Panc1 (cell line): ENCODE results near the gene FTO. TPM values are rescaled to one million over a fixed set of nuclear protein-coding genes. Genes with fewer than 3 reads are reported as not detected.

Experiments used
- ATAC-seq: fragments of 200-7000 bp; cut with Tn5 transposase; 2 replicates; pipeline ENCODE4 v1.9.1; 2020; ENCODE audit warnings: mild to moderate bottlenecking, moderate library complexity
- BruUV-seq: library from RNA; stranded (reverse); fragments of 400-500 nt; replicated peaks from 2 replicates; lab custom pipeline; 2021; lab: Mats Ljungman, UMichigan
- CTCF ChIA-PET: fragments of 300-600 bp; sonication (Branson Sonifier 250); formaldehyde crosslinking; loops from one replicate; lab custom pipeline; 2022; ENCODE audit warnings: antibody characterized with exemption; lab: Charles Lee
- POLR2A ChIA-PET: fragments of 300-600 bp; sonication (Branson Sonifier 250); formaldehyde crosslinking; loops from one replicate; lab custom pipeline; 2022; ENCODE audit warnings: antibody characterized with exemption; lab: Charles Lee
- DNase-seq: peaks from one replicate; pipeline ENCODE4 v3.0.0-alpha.2; 2010; ENCODE audit warnings: low read depth, low spot score
- H3K27ac ChIP-seq: 2 replicates; pipeline ENCODE4 v1.5.1; 2011; ENCODE audit warnings: mild to moderate bottlenecking, low read length, inconsistent platforms
- H3K27me3 ChIP-seq: fragments of 200-500 bp; sonication (Bioruptor generic); 2 replicates; pipeline ENCODE4 v1.6.0; 2014; ENCODE audit warnings: low read length, inconsistent platforms; ENCODE audit not compliant: control insufficient read depth, insufficient read depth
- H3K36me3 ChIP-seq: fragments of 200-500 bp; sonication (Bioruptor generic); 2 replicates; pipeline ENCODE4 v1.5.1; 2014; ENCODE audit warnings: inconsistent platforms, mild to moderate bottlenecking, low read length, moderate library complexity; ENCODE audit not compliant: control insufficient read depth, insufficient read depth
- H3K4me1 ChIP-seq: 2 replicates; pipeline ENCODE4 v1.5.1; 2011; ENCODE audit warnings: inconsistent platforms, mild to moderate bottlenecking, low read length, moderate library complexity; ENCODE audit not compliant: control insufficient read depth, insufficient read depth
- H3K4me3 ChIP-seq, 2 experiments: 2 replicates each; pipeline ENCODE4 v1.5.1; 2011 to 2012; ENCODE audit warnings: low read depth in 2 of 2, low read length in 2 of 2, mild to moderate bottlenecking in 2 of 2, inconsistent platforms in 1 of 2, moderate library complexity in 1 of 2
- H3K9me3 ChIP-seq: fragments of 200-500 bp; sonication (Bioruptor generic); 2 replicates; pipeline ENCODE4 v1.5.1; 2014; ENCODE audit warnings: low read depth, mild to moderate bottlenecking, inconsistent platforms, low read length, moderate library complexity; ENCODE audit not compliant: control insufficient read depth, insufficient read depth
- POLR2AphosphoS5 ChIP-seq: IDR thresholded peaks from 2 replicates; pipeline ENCODE4 v1.6.1; 2012; ENCODE audit warnings: mild to moderate bottlenecking, low read depth, low read length, moderate library complexity
- SIN3A ChIP-seq: IDR thresholded peaks from 2 replicates; pipeline ENCODE4 v1.6.1; 2012; ENCODE audit warnings: low read depth, mild to moderate bottlenecking, low read length, moderate library complexity, borderline replicate concordance; ENCODE audit not compliant: insufficient read depth
- TCF7L2 ChIP-seq: IDR thresholded peaks from 2 replicates; pipeline ENCODE4 v1.6.1; 2011; ENCODE audit warnings: mild to moderate bottlenecking, low read depth, low read length, inconsistent platforms
- in situ Hi-C: cut with HindIII; loops from 2 replicates; pipeline ENCODE4 v1.10.0; 2016; ENCODE audit warnings: low sequenced_read_pairs, low pct_unique_long_range_greater_than_20kb
- intact Hi-C: fragments of 100-400 bp; cut with micrococcal nuclease; formaldehyde crosslinking; loops from one replicate; pipeline ENCODE4 v1.10.0; 2022; ENCODE audit not compliant: unreplicated experiment
- total RNA-seq: library from RNA; stranded (reverse); gene quantifications from one replicate; pipeline ENCODE4 v1.2.1, GENCODE V29; 2021; ENCODE audit not compliant: unreplicated experiment
- TF ChIP-seq, protein P1 (sequence below), 2 experiments: IDR thresholded peaks; 2 replicates each; pipeline ENCODE4 v1.6.1; 2011 to 2012; ENCODE audit warnings: low read depth in 2 of 2, control low read depth in 1 of 2, low read length in 1 of 2, mild to moderate bottlenecking in 1 of 2, moderate library complexity in 1 of 2; ENCODE audit not compliant: insufficient read depth in 1 of 2
- TF ChIP-seq, protein P2 (sequence below): fragments of 450-650 bp; IDR thresholded peaks from 2 replicates; pipeline ENCODE4 v1.5.1; 2017; ENCODE audit warnings: mild to moderate bottlenecking

FTO gene
- total RNA-seq, 1 experiment from 2014 or later, result 38.2 TPM

DNA sequence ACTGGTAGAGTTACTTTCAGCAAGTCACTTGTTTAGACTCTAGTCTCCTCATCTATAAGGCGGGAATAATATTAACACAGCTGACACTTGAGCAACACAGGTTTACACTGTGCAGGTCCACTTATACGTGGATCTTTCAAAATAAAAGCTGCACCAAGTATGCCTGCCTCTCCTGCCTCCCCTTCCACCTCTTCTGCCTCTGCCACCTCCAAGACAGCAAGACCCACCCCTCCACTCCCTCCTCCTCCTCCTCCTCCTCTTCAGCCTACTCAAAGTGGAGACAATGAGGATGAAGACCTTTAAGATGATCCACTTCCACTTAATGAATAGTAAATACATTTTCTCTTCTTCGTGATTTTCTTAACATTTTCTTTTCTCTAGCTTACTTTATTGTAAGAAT, 285.6 kb downstream of the FTO start:
- no TSS peak for BruUV-seq
- Histone ChIP-seq H3K27me3 (no peaks in the 10 kb centered on the region), H3K9me3 (no peaks in the 10 kb centered on the region), H3K36me3 (no peaks in the 10 kb centered on the region), H3K4me3 (no peak overlapping the region), H3K27ac (no peak overlapping the region), H3K4me1 (no peaks in the 10 kb centered on the region)
- DNase-seq (no peak), ATAC-seq (no peak)
- ChIA-PET CTCF (no interaction called here), POLR2A (no interaction called here)
- TF ChIP-seq TCF7L2 (no peak), POLR2AphosphoS5 (no peak), SIN3A (no peak)
- TF ChIP-seq, protein P1, sequence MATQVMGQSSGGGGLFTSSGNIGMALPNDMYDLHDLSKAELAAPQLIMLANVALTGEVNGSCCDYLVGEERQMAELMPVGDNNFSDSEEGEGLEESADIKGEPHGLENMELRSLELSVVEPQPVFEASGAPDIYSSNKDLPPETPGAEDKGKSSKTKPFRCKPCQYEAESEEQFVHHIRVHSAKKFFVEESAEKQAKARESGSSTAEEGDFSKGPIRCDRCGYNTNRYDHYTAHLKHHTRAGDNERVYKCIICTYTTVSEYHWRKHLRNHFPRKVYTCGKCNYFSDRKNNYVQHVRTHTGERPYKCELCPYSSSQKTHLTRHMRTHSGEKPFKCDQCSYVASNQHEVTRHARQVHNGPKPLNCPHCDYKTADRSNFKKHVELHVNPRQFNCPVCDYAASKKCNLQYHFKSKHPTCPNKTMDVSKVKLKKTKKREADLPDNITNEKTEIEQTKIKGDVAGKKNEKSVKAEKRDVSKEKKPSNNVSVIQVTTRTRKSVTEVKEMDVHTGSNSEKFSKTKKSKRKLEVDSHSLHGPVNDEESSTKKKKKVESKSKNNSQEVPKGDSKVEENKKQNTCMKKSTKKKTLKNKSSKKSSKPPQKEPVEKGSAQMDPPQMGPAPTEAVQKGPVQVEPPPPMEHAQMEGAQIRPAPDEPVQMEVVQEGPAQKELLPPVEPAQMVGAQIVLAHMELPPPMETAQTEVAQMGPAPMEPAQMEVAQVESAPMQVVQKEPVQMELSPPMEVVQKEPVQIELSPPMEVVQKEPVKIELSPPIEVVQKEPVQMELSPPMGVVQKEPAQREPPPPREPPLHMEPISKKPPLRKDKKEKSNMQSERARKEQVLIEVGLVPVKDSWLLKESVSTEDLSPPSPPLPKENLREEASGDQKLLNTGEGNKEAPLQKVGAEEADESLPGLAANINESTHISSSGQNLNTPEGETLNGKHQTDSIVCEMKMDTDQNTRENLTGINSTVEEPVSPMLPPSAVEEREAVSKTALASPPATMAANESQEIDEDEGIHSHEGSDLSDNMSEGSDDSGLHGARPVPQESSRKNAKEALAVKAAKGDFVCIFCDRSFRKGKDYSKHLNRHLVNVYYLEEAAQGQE (IDR thresholded peaks at IDR 0.05; ENCODE audit: insufficient read depth in 1 of 2, low read depth in 2 of 2, low read length in 1 of 2), result no peak
- TF ChIP-seq, protein P2, sequence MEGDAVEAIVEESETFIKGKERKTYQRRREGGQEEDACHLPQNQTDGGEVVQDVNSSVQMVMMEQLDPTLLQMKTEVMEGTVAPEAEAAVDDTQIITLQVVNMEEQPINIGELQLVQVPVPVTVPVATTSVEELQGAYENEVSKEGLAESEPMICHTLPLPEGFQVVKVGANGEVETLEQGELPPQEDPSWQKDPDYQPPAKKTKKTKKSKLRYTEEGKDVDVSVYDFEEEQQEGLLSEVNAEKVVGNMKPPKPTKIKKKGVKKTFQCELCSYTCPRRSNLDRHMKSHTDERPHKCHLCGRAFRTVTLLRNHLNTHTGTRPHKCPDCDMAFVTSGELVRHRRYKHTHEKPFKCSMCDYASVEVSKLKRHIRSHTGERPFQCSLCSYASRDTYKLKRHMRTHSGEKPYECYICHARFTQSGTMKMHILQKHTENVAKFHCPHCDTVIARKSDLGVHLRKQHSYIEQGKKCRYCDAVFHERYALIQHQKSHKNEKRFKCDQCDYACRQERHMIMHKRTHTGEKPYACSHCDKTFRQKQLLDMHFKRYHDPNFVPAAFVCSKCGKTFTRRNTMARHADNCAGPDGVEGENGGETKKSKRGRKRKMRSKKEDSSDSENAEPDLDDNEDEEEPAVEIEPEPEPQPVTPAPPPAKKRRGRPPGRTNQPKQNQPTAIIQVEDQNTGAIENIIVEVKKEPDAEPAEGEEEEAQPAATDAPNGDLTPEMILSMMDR, result no peak
- intact Hi-C loops (no loop called here), in situ Hi-C loops (no loop called here)

DNA sequence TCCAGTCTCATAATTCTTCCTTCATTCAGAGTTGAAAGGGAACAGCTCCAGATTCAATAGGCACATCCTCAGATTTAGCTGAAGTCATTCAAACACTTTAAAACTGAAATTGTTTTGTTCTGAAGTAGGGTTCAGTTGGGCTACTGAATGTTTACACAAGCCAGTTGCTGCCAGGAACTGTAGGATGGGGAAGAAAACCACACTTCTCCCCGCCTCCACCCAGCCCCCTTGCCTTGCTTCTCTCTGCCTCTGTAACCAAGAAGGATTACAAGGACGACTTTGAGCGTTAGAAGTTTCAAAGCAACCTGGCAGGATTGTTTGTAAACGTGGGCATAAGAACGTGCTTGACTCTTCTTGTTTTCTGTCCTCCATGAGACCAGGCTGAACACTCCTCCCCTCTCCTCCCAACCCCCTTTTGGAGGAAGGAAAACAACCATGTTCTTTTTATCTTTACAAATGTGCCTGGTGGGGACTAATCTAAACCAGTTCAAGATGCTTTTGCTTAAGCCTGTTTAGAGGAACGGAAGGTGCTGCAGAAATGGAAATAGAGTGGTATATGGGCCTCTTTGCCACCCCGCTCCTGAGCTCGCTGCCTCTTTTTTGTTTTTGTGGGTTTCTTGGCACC, 287.9 kb downstream of the FTO start:
- no peaks in the 10 kb centered on the region for H3K4me1 ChIP-seq
- DNase-seq, result no peak
- H3K27ac ChIP-seq, result no peak overlapping the region
- CTCF ChIA-PET, result no interaction called here
- H3K4me3 ChIP-seq, result no peak overlapping the region
- intact Hi-C loops (no loop called here), in situ Hi-C loops (no loop called here)
- POLR2A ChIA-PET, result no interaction called here
- ATAC-seq, result no peak
- H3K36me3 ChIP-seq, result no peaks in the 10 kb centered on the region
- no peak for TF ChIP-seq SIN3A
- no peak for TF ChIP-seq TCF7L2
- H3K9me3 ChIP-seq, result no peaks in the 10 kb centered on the region
- H3K27me3 ChIP-seq, result no peaks in the 10 kb centered on the region
- BruUV-seq, result no TSS peak

DNA sequence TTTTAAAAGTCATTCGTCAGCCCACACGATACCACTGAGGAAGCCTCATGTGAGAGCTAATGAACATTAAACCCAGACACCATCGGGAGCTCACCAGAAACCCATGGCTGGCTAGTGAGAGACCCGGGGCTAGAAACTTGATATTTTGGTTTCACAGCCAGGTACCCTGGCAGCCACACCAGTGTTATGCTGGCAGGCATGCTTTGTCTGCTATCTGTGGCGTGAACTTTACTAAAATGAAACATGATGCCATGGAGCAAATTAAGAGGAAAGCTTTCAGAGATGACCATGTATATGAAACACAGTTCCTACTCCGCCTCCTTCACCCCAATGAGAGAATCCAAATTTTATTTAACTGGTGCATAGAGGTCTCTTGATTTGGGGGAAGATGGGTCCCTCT, 291.4 kb downstream of the FTO start:
- DNase-seq, result no peak
- H3K4me1 ChIP-seq, result no peaks in the 10 kb centered on the region
- no TSS peak for BruUV-seq
- ATAC-seq, result no peak
- H3K27ac ChIP-seq, result no peak overlapping the region
- H3K4me3 ChIP-seq, result no peak overlapping the region
- TF ChIP-seq TCF7L2, result no peak
- in situ Hi-C loops, result no loop called here
- ChIA-PET CTCF (no interaction called here), POLR2A (no interaction called here)
- intact Hi-C loops, result no loop called here
- H3K9me3 ChIP-seq, result no peaks in the 10 kb centered on the region
- no peaks in the 10 kb centered on the region for H3K36me3 ChIP-seq
- no peaks in the 10 kb centered on the region for H3K27me3 ChIP-seq
